ENCODE data around the gene TMEM183A.
A peak's percentile ranks its signal among the peaks of the same experiment; 100 is the strongest.
"Not testable (repeated sequence)": the region's sequence is repeated elsewhere in the genome, so short reads cannot be mapped to it uniquely, and the experiment has no call there.

TMEM183A gene

GRCh38 chr1:202987255-202987654, 19.9 kb upstream of the TMEM183A start:
- DNase-seq (ENCODE audit: low read depth): no peak

GRCh38 chr1:202987922-202988583, 19.1 kb upstream of the TMEM183A start:
- DNase-seq (ENCODE audit: low read depth): no peak

- DNase-seq (ENCODE audit: low read depth): no peak
Measured at GRCh38 chr1:202989879-202990278, 17.3 kb upstream of the TMEM183A start.

- no peak for DNase-seq (ENCODE audit: low read depth)
Measured at GRCh38 chr1:202991112-202991511, 16.1 kb upstream of the TMEM183A start.

- DNase-seq (ENCODE audit: low read depth): peak; percentile 8
Measured at GRCh38 chr1:202994756-202995155, 12.4 kb upstream of the TMEM183A start.

- DNase-seq (ENCODE audit: low read depth): peak; percentile 45
Measured at GRCh38 chr1:202998836-202999750, 8.1 kb upstream of the TMEM183A start.

- DNase-seq (ENCODE audit: low read depth): no peak
Measured at GRCh38 chr1:203000217-203000944, 6.8 kb upstream of the TMEM183A start.

- DNase-seq (ENCODE audit: low read depth): no peak
Measured at GRCh38 chr1:203001986-203002385, 5.2 kb upstream of the TMEM183A start.

GRCh38 chr1:203002951-203003350, 4.2 kb upstream of the TMEM183A start:
- DNase-seq (ENCODE audit: low read depth): no peak

- DNase-seq (ENCODE audit: low read depth): not testable (repeated sequence)
Measured at GRCh38 chr1:203005395-203006142, 1.6 kb upstream of the TMEM183A start.

- DNase-seq (ENCODE audit: low read depth): no peak
Measured at GRCh38 chr1:203009185-203009584, 2.0 kb downstream of the TMEM183A start.

GRCh38 chr1:203011582-203011981, 4.4 kb downstream of the TMEM183A start:
- no peak for DNase-seq (ENCODE audit: low read depth)

GRCh38 chr1:203017061-203017460, 9.9 kb downstream of the TMEM183A start:
- DNase-seq (ENCODE audit: low read depth): no peak

GRCh38 chr1:203017692-203018091, 10.5 kb downstream of the TMEM183A start:
- DNase-seq (ENCODE audit: low read depth): no peak

GRCh38 chr1:203022855-203023254, 15.7 kb downstream of the TMEM183A start:
- not testable (repeated sequence) for DNase-seq (ENCODE audit: low read depth)

- DNase-seq (ENCODE audit: low read depth): no peak
Measured at GRCh38 chr1:203025686-203026030, 18.5 kb downstream of the TMEM183A start.

GRCh38 chr1:203026031-203026665, 19.0 kb downstream of the TMEM183A start, which contains the start of gene PPFIA4:
TSS of gene PPFIA4 (plus strand) at chr1:203026491. CDS start at chr1:203039009, 12,518 bp downstream.
- DNase-seq (ENCODE audit: low read depth): peak; percentile 65

GRCh38 chr1:203026666-203027663, 19.8 kb downstream of the TMEM183A start:
- no peak for DNase-seq (ENCODE audit: low read depth)

- DNase-seq (ENCODE audit: low read depth): peak; percentile 56
Measured at GRCh38 chr1:203028067-203028783, 21.1 kb downstream of the TMEM183A start.
